Urinary bladder (tissue), 4 donors: ENCODE measurements around the gene ARHGAP42. TPM values are rescaled to one million over a fixed set of nuclear protein-coding genes. Genes with fewer than 3 reads are reported as not detected.

ENCODE experiments used
- DNase-seq: peaks from one replicate; pipeline ENCODE4 v3.0.0-alpha.2; 2015; ENCODE audit errors: extremely low spot score
- H3K27ac ChIP-seq: one replicate; pipeline ENCODE4 v1.5.1; 2013; ENCODE audit warnings: low read depth, mild to moderate bottlenecking, moderate library complexity
- H3K36me3 ChIP-seq: one replicate; pipeline ENCODE4 v1.6.1; 2013; ENCODE audit warnings: mild to moderate bottlenecking, moderate library complexity; ENCODE audit not compliant: insufficient read depth
- H3K4me1 ChIP-seq: one replicate; pipeline ENCODE4 v1.6.1; 2013; ENCODE audit warnings: mild to moderate bottlenecking, moderate library complexity; ENCODE audit not compliant: insufficient read depth
- H3K4me3 ChIP-seq: one replicate; pipeline ENCODE4 v1.5.1; 2013; ENCODE audit warnings: low read depth, low read length
- WGBS: extraction: QIAGEN DNeasy Blood & Tissue Kit; methylation state at CpG from one replicate; pipeline ENCODE4 v1.1.7; 2013; 5-methylcytosine and 5-hydroxymethylcytosine counted together
- polyA plus RNA-seq: library from polyadenylated mRNA; stranded (reverse); fragments of 200-250 nt; gene quantifications from one replicate; pipeline ENCODE4 v1.2.3, GENCODE V29; 2013
- total RNA-seq: library from RNA; depleted of rRNA; stranded (reverse); fragments of >200 nt; gene quantifications from one replicate; pipeline ENCODE4 v1.2.3, GENCODE V29; 2014
- donor health status: healthy with polysubstance abuse.
- donor health status: healthy.

ARHGAP42 gene
- total and polyA plus RNA-seq, 2 donors = 3.0 to 51.6 TPM

- 20% methylated on average over 2 of the region's 2 CpGs for WGBS
- no peak overlapping the region for H3K4me3 ChIP-seq
- no peak for DNase-seq
- H3K36me3 ChIP-seq = no peaks in the 10 kb centered on the region
- H3K27ac ChIP-seq = no peak overlapping the region
- no peaks in the 10 kb centered on the region for H3K4me1 ChIP-seq
Measured at GRCh38 chr11:100719362-100719761, 32.3 kb downstream of the ARHGAP42 start.

GRCh38 chr11:100719809-100720221 lies 32.7 kb downstream of the ARHGAP42 start:
- 26% methylated on average over 3 of the region's 3 CpGs for WGBS
- DNase-seq = no peak
- H3K36me3 ChIP-seq = no peaks in the 10 kb centered on the region
- no peak overlapping the region for H3K4me3 ChIP-seq
- H3K27ac ChIP-seq = no peak overlapping the region
- H3K4me1 ChIP-seq = no peaks in the 10 kb centered on the region

- DNase-seq = no peak
- no peak overlapping the region for H3K4me3 ChIP-seq
- H3K4me1 ChIP-seq = no peaks in the 10 kb centered on the region
- H3K36me3 ChIP-seq = peaks cover 2% of the 10 kb centered on the region
- H3K27ac ChIP-seq = no peak overlapping the region
- 60% methylated on average over 1 of the region's 1 CpG for WGBS
Measured at GRCh38 chr11:100726680-100727079, 39.6 kb downstream of the ARHGAP42 start.

- H3K27ac ChIP-seq = no peak overlapping the region
- H3K4me3 ChIP-seq = no peak overlapping the region
- no peaks in the 10 kb centered on the region for H3K4me1 ChIP-seq
- WGBS = 65% methylated on average over 9 of the region's 9 CpGs
- peaks cover 2% of the 10 kb centered on the region for H3K36me3 ChIP-seq
- DNase-seq = no peak
Measured at GRCh38 chr11:100727410-100727809, 40.3 kb downstream of the ARHGAP42 start.

GRCh38 chr11:100730266-100730665 lies 43.2 kb downstream of the ARHGAP42 start:
- Histone ChIP-seq H3K36me3 (peaks cover 2% of the 10 kb centered on the region), H3K4me1 (no peaks in the 10 kb centered on the region), H3K27ac (no peak overlapping the region), H3K4me3 (no peak overlapping the region)
- no peak for DNase-seq
- 87% methylated on average over 3 of the region's 3 CpGs for WGBS

- Histone ChIP-seq H3K4me3 (no peak overlapping the region), H3K4me1 (no peaks in the 10 kb centered on the region), H3K36me3 (peaks cover 2% of the 10 kb centered on the region), H3K27ac (no peak overlapping the region)
- DNase-seq = no peak
- WGBS = 82% methylated on average over 1 of the region's 1 CpG
Measured at GRCh38 chr11:100731471-100731870, 44.4 kb downstream of the ARHGAP42 start.

GRCh38 chr11:100732949-100733348 lies 45.9 kb downstream of the ARHGAP42 start:
- DNase-seq = no peak
- no peaks in the 10 kb centered on the region for H3K4me1 ChIP-seq
- peaks cover 2% of the 10 kb centered on the region for H3K36me3 ChIP-seq
- H3K27ac ChIP-seq = peak overlapping the region; percentile 23
- H3K4me3 ChIP-seq = no peak overlapping the region

- H3K27ac ChIP-seq = no peak overlapping the region
- DNase-seq = no peak
- no peak overlapping the region for H3K4me3 ChIP-seq
- no peaks in the 10 kb centered on the region for H3K36me3 ChIP-seq
- WGBS = 88% methylated on average over 1 of the region's 1 CpG
- no peaks in the 10 kb centered on the region for H3K4me1 ChIP-seq
Measured at GRCh38 chr11:100734743-100735527, 47.8 kb downstream of the ARHGAP42 start.

- Histone ChIP-seq H3K36me3 (no peaks in the 10 kb centered on the region), H3K4me1 (no peaks in the 10 kb centered on the region), H3K4me3 (no peak overlapping the region), H3K27ac (no peak overlapping the region)
- DNase-seq = no peak
- 85% methylated on average over 5 of the region's 5 CpGs for WGBS
Measured at GRCh38 chr11:100735949-100736675, 49.0 kb downstream of the ARHGAP42 start.

- H3K27ac ChIP-seq = peak overlapping the region; percentile 23
- H3K36me3 ChIP-seq = peaks cover 3% of the 10 kb centered on the region
- no peaks in the 10 kb centered on the region for H3K4me1 ChIP-seq
- 26% methylated on average over 2 of the region's 2 CpGs for WGBS
- no peak for DNase-seq
- H3K4me3 ChIP-seq = no peak overlapping the region
Measured at GRCh38 chr11:100738701-100739270, 51.7 kb downstream of the ARHGAP42 start.

GRCh38 chr11:100739666-100740065 lies 52.6 kb downstream of the ARHGAP42 start:
- DNase-seq = no peak
- Histone ChIP-seq H3K36me3 (peaks cover 3% of the 10 kb centered on the region), H3K4me1 (no peaks in the 10 kb centered on the region), H3K27ac (no peak overlapping the region), H3K4me3 (no peak overlapping the region)
- WGBS = 36% methylated on average over 3 of the region's 3 CpGs

- WGBS = 42% methylated on average over 2 of the region's 2 CpGs
- Histone ChIP-seq H3K4me1 (no peaks in the 10 kb centered on the region), H3K27ac (no peak overlapping the region), H3K36me3 (peaks cover 3% of the 10 kb centered on the region), H3K4me3 (no peak overlapping the region)
- DNase-seq = no peak
Measured at GRCh38 chr11:100740440-100740839, 53.4 kb downstream of the ARHGAP42 start.

- H3K4me3 ChIP-seq = no peak overlapping the region
- no peak overlapping the region for H3K27ac ChIP-seq
- no peak for DNase-seq
- 90% methylated on average over 5 of the region's 5 CpGs for WGBS
- H3K4me1 ChIP-seq = no peaks in the 10 kb centered on the region
- peaks cover 3% of the 10 kb centered on the region for H3K36me3 ChIP-seq
Measured at GRCh38 chr11:100741866-100742625, 55.0 kb downstream of the ARHGAP42 start.
